ENCODE measurements around the gene ZDHHC11. TPM values are rescaled to one million over a fixed set of nuclear protein-coding genes. Genes with fewer than 3 reads are reported as not detected.

Gene ZDHHC11, protein sequence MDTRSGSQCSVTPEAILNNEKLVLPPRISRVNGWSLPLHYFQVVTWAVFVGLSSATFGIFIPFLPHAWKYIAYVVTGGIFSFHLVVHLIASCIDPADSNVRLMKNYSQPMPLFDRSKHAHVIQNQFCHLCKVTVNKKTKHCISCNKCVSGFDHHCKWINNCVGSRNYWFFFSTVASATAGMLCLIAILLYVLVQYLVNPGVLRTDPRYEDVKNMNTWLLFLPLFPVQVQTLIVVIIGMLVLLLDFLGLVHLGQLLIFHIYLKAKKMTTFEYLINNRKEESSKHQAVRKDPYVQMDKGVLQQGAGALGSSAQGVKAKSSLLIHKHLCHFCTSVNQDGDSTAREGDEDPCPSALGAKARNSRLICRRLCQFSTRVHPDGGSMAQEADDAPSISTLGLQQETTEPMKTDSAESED
- total RNA-seq, result 10 to 100 TPM in 2 of 4 donors, 1 to 10 TPM in 2; 4.3 to 13.5 (median 10.9) TPM

DNA sequence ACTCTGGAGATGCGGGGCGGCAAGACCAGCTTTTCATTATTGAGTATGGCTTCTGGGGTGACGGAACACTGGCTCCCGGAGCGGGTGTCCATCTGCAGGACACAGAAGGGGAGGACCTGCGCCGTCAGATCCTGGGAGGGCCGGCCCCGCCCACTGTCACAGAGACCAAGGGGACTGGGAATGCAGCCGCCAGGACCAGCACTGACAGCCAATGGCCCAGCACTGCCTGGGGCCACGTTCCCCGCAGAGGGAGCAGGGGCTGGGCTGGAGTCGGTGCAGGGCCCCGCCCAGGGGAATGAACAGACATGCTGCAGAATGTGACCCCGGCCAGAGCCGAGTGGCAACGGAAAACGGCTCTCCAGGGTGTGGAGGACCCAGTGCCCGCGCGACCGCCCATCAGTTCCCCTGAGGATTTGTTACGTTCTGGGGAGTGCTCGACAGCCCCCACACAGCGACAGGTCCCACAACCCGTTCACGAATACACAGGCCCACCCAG, at the start of gene ZDHHC11:
ZDHHC11 (minus strand) TSS at position 476 of the 496 bp plus-strand sequence; CDS start at position 92, 384 bp downstream.
- Histone ChIP-seq H3K9me3 (no peaks in the 10 kb centered on the region), H3K4me1 (peaks cover 7 to 24% (median 18%) of the 10 kb centered on the region in 4 donors), H3K27me3 (peaks cover 0 to 52% (median 0%) of the 10 kb centered on the region in 4 donors), H3K36me3 (peaks cover 0 to 6% (median 0%) of the 10 kb centered on the region in 4 donors), H3K27ac (replicated peaks in 1 of 4) (no peak within 1 kb of the TSS), H3K4me3 (peak within 1 kb of the TSS; percentile 14 to 22 (median 17))
- WGBS, result 75% methylated on average over 23 of the region's 27 CpGs
- intact Hi-C loops (cut with DNase I), result no loop called here
- DNase-seq (ENCODE audit: extremely low spot score), result no peak
- TF ChIP-seq CTCF (IDR thresholded peaks at IDR 0.05) (no peak), POLR2AphosphoS5 (IDR thresholded peaks at IDR 0.05) (no peak), POLR2A (IDR thresholded peaks at IDR 0.05; ENCODE audit: low read depth) (no peak), EP300 (IDR thresholded peaks at IDR 0.05) (no peak)

- intact Hi-C loops (cut with DNase I), result no loop called here
These were observed 42.9 kb upstream of the ZDHHC11 start for GRCh38 chr5:893711-894110.

GRCh38 chr5:893137-893506, 42.3 kb upstream of the ZDHHC11 start:
- intact Hi-C loops (cut with DNase I), result no loop called here
- peak overlapping the region; percentile 68 to 98 (median 92) for H3K4me3 ChIP-seq
- H3K9me3 ChIP-seq, result no peaks in the 10 kb centered on the region
- peak overlapping the region in 3 of 4 donors; percentile 81 to 94 (median 92) for H3K27ac ChIP-seq (replicated peaks in 1 of 4)
- DNase-seq (ENCODE audit: extremely low spot score), result no peak
- TF ChIP-seq CTCF (IDR thresholded peaks at IDR 0.05), result no peak
- 4% methylated on average over 10 of the region's 31 CpGs for WGBS
- H3K36me3 ChIP-seq, result peaks cover 30 to 35% (median 32%) of the 10 kb centered on the region in 4 donors
- H3K27me3 ChIP-seq, result no peaks in the 10 kb centered on the region
- H3K4me1 ChIP-seq, result peaks cover 16 to 33% (median 25%) of the 10 kb centered on the region in 4 donors

More at GRCh38 chr5:893711-894110, 42.9 kb upstream of the ZDHHC11 start:
- Histone ChIP-seq H3K4me3 (peak overlapping the region in 2 of 4 donors; percentile 93 to 98), H3K27ac (replicated peaks in 1 of 4) (no peak overlapping the region), H3K4me1 (peaks cover 16 to 33% (median 25%) of the 10 kb centered on the region in 4 donors), H3K36me3 (peaks cover 24 to 29% (median 26%) of the 10 kb centered on the region in 4 donors), H3K9me3 (no peaks in the 10 kb centered on the region), H3K27me3 (no peaks in the 10 kb centered on the region)
- 71% methylated on average over 4 of the region's 9 CpGs for WGBS
- DNase-seq (ENCODE audit: extremely low spot score), result no peak
- no peak for TF ChIP-seq EP300 (IDR thresholded peaks at IDR 0.05)
- TF ChIP-seq POLR2AphosphoS5 (IDR thresholded peaks at IDR 0.05), result no peak
- no peak for TF ChIP-seq CTCF (IDR thresholded peaks at IDR 0.05)
- TF ChIP-seq POLR2A (IDR thresholded peaks at IDR 0.05; ENCODE audit: low read depth), result no peak

DNA sequence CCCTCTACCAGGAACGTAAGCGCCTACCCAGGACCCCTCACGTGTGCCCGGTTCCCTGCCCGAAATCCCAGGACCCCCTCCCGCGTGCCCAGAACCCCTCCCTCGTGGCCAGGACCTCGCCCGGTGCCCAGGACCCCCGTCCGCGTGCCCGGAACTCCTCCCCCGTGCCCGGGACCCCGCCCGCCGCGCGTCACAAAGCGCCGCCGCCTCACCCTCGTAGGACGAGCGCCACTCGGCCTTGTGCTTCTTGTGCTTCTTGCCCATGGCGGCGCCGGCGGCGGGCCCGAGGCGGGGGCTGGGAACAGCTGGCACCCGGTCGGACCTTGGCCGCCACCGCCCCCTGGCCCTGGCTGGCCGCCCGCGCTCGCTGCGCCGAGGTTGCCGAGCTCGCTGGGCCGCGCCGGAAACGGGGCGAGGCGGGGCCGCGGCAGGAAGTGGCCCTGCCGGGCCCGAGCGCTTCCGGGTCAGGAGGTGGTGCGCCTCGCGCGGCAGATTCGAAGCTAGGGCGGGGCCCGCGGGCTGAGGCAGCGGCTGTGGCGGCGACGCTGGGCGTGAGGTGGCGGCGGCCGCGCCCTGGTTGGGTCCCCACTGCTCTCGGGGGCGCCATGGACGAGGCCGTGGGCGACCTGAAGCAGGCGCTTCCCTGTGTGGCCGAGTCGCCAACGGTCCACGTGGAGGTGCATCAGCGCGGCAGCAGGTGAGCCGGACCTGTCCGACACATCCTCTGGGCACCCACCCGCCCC, 41.8 kb upstream of the ZDHHC11 start, which contains the start of the genes BRD9 and TRIP13:
BRD9 (minus strand) TSS at position 408 of the 743 bp plus-strand sequence; CDS start at position 264, 144 bp downstream.
TRIP13 (plus strand) TSS at position 491 of the 743 bp plus-strand sequence; CDS start at position 606, 115 bp downstream.
- Histone ChIP-seq H3K4me1 (peaks cover 16 to 33% (median 25%) of the 10 kb centered on the region in 4 donors), H3K27ac (replicated peaks in 1 of 4) (peak within 1 kb of the TSS; percentile 81 to 94 (median 91)), H3K27me3 (no peaks in the 10 kb centered on the region), H3K4me3 (peak within 1 kb of the TSS; percentile 68 to 98 (median 92)), H3K9me3 (no peaks in the 10 kb centered on the region), H3K36me3 (peaks cover 35 to 41% (median 38%) of the 10 kb centered on the region in 4 donors)
- no peak for DNase-seq (ENCODE audit: extremely low spot score)
- intact Hi-C loops (cut with DNase I), result no loop called here
- TF ChIP-seq CTCF (IDR thresholded peaks at IDR 0.05) (peak in 2 of 3 experiments; percentile 6 to 51), POLR2AphosphoS5 (IDR thresholded peaks at IDR 0.05) (peak; percentile 68 to 72), POLR2A (IDR thresholded peaks at IDR 0.05; ENCODE audit: low read depth) (no peak), EP300 (IDR thresholded peaks at IDR 0.05) (no peak)
- 1% methylated on average over 40 of the region's 91 CpGs for WGBS

Data from esophagus muscularis mucosa (tissue), 4 donors.